Activated CD8-positive, alpha-beta memory T cell treated with anti-CD3 and anti-CD28 coated beads, Interleukin-2, amount 50 U/mL, for 1 hour (primary cell): ENCODE data around the gene IMMP2L.

ENCODE experiments used
- DNase-seq: peaks from one replicate; pipeline ENCODE4 v3.0.0-alpha.2; 2020; ENCODE audit errors: extremely low read depth

IMMP2L gene

GRCh38 chr7:111159426-111159825 is 402.9 kb downstream of the IMMP2L start:
- DNase-seq: no peak

DNA sequence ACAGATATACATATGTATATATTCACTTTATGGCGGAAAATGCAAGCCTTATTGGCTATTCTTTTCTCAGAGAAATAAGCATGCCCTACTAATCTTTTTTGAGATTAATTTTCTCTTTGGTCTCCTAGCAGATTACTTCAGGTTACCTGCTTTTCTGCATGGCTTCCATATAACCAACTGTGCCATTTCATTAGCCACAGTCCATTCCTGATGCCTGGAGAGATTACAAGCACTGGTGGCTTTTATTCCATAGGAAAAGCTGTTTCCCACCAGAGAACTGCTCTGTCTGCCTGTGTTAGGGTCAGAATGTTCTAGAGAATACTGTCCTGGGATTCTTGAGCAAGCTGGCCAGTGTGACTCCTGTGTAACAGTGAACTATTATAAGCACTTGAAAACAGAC is 411.6 kb downstream of the IMMP2L start:
- no peak for DNase-seq

GRCh38 chr7:111147708-111148533 is 414.4 kb downstream of the IMMP2L start:
- no peak for DNase-seq

DNA sequence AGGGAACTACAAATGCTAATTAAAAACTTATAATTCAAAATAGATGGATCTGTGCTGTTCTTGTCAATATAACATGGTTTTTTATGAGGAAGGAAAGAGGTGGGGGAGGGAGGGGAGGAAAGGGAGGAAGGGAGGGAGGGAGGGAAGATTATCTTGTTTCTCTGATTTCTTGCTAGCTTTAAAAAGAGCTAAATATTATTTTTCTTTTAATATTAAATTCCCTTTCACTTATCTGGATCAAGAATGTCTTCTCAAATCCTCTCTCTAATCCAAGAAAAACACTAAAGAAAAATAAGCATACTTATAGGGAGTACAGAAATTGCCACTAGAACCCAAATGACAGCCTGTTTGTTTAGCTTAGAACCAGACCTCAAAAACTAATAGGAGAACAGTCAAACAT is 416.2 kb downstream of the IMMP2L start:
- DNase-seq: no peak

- DNase-seq: no peak
These were observed 416.8 kb downstream of the IMMP2L start for GRCh38 chr7:111145472-111145871.

- DNase-seq: no peak
These were observed 422.0 kb downstream of the IMMP2L start for GRCh38 chr7:111140091-111140865.

DNA sequence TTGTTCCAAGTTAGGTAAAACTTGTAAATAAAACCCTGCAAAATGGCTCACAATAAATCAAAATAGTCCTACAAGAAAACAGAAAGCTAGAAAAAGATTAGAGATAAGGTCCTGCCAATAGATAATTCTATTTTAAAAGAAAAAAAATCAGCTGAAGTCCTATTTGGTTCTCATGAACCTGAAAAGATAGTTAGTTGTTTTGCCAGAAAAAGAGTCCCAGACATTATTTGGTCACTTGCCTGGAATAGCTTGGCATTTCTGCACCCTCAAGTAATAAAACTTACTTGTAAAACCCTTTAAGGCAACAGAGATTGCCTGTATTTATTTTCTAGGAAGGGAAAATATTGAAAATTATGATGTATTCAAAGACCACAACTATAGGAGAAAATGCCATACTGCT is 423.7 kb downstream of the IMMP2L start:
- DNase-seq: no peak

- peak; percentile 21 for DNase-seq
These were observed 424.1 kb downstream of the IMMP2L start for GRCh38 chr7:111138193-111138569.

DNA sequence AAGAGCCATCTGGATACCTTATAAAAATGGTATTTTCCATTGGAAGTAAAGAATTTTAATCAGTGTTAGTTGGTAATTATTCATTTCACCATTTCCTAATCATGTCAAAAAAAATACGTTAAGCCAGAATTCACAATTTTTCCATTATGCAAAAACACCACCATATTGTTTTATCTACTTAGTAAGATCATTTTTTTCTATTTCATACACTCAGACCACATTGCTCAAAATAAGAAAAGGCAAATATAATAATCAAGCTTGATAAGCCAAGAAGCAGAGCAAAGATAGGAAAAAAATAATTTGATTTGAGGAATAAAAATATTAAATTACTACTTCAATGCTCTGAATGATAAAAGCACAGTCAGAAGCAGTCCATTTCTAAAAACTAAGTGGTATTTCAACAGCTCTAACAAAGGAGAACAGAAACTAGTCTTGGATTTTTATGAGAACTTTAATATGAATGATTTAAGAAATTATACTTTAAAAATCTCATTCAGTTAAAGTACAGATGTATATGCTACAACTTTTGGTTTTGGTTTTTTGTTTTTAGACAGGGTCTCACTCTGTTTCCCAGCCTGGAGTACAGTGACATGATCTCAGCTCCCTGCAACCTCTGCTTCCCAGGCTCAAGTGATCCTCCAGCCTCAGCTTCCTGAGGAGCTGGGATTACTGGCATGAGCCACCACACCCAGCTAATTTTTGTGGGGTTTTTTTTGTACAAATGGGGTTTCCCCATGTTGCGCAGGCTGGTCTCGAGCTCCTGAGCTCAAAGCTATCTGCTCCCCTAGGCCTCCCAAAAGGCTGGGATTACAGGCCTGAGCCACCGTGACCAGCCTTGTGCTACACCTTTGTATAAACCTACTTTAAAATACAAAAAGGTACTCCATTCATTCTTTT is 424.7 kb downstream of the IMMP2L start:
- no peak for DNase-seq

GRCh38 chr7:111132833-111133232 is 429.5 kb downstream of the IMMP2L start:
- DNase-seq: no peak

DNA sequence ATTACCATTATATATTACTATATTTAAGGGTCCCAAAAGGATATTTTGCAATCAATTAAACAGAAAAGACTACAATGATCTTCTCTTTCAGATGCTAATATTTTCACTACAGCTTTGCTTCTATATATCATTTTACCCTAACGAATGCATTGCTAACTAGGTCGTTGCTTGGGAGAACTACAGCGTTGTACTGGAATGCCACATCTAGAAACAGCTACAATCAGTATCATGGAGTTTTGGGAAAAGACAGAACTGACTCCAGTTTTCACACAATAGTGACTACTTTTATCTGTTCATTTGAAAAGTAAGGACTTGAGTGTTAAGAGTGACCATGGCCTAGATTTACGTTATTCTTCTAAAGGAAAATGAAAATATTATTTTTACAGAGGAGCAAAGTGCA is 432.9 kb downstream of the IMMP2L start:
- DNase-seq: no peak

DNA sequence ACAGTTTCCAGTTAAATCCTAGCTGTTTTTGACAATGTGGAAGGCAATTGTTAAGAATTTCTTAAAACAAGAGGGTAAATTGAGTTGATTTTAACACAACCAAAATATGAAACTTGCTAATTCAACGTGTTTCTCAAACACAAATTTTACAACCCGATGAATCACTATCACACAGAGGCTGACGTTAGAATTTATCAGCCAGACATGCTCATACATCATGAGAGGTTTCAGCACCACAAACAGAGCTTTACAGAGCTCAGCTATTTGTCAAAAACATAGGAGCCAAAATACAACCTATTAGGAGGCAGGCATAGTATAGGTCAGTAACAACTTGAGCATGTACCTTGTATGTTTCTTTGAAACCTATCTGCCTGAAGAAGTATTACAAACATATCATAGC is 435.3 kb downstream of the IMMP2L start:
- no peak for DNase-seq

DNA sequence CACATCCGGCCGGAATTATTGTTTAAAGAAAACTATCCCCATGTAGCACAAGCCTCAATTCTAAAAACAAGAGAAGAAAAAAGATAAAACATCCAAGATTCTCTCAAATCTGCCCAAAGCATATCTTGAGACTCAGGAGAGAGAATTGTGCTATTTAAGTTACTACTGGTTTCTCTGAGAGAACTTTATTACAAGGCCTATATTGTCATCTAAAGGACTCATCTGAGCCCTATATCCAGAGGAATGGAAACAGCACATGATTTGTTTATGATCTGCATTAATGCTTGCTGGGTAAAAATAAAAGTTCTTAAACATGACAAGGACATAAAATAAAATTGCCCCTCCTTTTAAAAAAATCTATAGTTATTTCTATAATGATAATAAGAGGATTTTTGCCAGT is 446.3 kb downstream of the IMMP2L start:
- no peak for DNase-seq

DNA sequence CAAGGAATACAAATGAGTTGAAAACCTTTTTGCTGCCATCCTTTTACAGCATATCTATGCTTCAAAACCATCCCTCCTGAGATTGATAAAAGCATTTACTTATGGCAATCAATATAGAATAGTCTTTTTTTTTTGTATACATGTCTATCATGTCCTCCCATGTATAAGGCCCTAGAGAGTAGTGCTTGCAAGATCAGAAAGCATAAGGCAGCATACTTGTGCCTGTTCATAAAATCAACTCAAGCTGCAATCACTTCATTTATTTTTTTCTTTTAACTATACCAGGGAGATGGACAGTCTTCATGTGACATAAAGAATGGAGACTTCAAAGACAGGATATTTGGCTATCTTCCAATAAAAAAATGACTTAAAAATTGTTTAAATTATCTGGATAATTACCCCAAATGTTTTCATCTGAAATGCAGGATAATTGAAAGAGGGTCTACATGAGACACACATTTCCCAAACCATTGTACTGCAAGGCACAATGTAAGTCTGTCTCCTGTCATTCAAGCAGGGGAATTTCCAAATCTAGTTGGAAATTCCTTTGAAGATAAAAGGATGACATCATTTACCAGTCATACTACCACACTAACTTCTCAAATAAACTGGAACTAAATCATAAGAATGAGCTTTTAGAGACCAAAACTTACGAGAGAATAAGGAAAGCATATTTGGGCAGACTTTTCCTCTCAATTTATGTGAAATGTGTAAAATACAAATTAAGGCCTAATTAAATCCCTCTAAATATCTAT is 448.9 kb downstream of the IMMP2L start:
- DNase-seq: no peak

GRCh38 chr7:111112439-111112838 is 449.9 kb downstream of the IMMP2L start:
- no peak for DNase-seq

DNA sequence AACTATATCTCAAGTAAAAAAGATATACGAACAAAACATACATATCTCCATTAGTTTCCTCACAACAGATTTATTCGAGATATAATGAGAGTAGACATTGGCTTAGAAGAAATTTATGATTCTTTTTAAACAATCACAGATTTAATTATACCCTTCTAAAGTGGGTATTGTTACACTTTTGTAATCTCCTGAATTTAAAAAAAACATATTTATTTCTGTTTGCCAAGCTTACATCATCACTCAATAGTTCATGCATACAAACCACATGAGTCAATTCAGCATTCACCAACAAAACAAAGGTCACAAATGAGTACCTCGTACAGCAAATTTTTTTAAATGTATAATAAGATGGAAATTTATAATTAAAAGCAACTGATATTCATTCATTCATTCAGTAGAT is 453.8 kb downstream of the IMMP2L start:
- no peak for DNase-seq

DNA sequence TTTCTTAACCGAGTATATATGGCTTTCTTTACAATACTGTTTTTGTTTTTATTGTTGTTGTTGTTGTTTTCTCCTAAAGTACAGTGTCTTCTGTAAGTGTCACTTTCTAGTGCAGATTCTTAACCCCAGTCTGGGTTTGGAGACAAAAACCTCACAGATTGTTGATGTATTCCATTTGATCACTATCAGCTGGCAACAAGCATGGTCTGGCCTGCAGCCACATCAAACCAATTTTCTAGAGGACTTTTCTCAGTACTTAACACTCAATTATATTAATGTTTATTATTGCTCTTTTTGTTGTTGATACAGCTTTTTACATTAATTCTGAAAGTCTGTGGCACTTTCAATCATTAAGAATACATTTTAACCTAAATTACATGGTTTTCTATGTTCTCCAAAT is 454.3 kb downstream of the IMMP2L start:
- DNase-seq: no peak

DNA sequence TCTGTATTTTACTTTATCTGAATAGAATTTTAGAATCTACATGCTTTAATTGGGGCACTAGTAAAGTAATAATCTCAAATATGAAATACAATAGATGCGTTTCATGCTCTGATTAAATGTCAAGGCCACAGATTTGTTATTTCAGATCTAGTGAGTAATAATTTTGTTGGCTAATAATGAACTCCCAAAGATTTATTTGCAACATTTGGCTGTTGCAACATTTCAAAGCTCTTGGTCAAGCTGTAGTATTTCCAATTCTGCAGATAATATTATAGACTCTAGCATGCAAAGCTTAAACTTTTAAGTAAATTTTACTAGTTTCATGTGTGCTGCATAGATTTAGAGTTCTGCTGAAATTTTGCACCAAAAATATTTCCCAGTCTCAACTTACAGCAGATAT is 454.7 kb downstream of the IMMP2L start:
- DNase-seq: no peak

DNA sequence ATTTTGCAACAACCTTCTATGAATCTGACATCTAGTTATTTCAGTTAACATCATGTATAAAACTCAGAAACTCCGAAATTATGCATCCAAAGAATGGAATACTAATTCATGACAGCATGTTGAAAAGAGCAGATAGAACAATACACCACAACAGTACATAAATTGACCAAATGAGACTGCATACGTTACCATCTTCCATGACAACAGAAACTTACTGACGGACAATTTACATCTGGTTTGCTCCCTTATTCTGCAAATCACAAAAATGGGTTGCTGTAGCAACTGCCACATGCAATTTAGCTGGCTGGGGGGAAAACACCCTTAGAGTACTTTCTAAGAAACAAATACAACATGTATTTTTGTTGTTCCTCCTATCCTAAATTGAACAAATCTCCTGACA is 457.0 kb downstream of the IMMP2L start:
- DNase-seq: no peak

GRCh38 chr7:111104710-111105109 is 457.6 kb downstream of the IMMP2L start:
- no peak for DNase-seq

DNA sequence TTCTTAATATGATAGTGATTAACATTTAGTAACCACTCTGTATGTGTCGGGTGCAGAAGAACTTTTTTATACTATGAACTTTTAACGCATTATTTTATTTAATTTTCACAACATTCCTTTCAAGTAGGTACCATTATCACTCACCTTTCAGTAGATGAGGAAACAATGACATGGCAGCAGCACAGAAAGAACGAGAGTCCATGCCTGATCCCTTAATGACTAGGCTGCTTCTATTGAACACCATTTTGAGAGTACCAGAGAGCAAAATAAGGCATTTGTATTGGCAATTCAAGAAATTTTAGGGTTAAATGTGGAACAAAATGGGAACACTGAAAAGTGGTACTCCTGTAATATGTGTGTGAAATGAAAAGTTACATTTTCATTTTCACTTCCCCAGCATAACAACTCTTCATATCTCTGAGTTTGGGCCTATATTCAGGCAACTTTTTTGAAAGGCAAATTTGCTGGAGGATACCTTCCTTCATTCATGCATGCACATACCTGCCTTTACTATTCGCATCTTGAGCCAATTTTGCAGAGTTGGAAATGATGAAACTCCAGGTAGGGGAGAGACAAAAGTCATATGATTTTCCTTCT is 458.5 kb downstream of the IMMP2L start:
- no peak for DNase-seq
